ENCODE data around the gene EXOSC10.
"Not testable (repeated sequence)": the region's sequence is repeated elsewhere in the genome, so short reads cannot be mapped to it uniquely, and the experiment has no call there.

EXOSC10 gene

DNA sequence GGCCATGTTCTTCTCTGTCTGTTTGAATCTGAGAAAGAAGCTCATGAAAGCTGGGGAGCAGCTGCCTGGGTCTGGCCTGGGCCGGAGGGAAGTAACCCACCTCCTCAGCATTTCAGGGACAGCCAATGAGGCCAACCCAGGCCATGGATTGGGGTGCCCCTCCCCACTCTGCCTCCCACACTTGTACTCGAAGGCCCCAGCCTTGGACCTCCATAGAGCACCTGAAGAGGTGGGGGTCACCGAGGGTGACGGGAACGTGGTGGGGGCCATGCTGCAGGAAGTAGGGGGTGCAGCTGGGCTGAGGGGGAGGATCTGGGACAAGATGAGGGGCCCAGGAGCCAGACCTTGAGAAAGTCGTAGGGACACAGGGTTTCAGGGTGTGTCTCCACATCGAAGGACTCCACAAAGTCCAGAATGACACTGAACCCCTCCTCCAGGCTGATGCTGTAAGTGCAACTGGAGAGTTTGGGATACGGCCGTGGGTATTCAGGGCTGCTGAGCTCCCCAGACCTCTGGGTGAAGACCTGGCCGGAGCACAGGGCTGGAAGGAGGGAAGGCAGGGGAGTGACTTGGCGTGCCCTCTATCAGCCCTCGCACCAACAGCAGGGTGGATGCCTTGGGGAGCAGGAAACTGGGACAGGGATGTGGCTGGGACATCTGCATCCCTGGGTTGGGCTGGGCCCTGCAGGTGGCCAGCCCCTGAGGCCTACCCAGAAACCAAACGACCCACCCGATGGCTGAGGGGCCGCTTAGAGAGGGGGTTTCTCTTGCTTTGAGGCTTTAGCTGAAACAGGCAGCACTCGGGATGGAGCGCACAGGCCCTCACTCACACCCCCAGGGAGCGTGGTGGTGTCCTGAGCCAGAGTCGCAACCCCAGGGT, 56.4 kb downstream of the EXOSC10 start:
- no peak for DNase-seq

DNA sequence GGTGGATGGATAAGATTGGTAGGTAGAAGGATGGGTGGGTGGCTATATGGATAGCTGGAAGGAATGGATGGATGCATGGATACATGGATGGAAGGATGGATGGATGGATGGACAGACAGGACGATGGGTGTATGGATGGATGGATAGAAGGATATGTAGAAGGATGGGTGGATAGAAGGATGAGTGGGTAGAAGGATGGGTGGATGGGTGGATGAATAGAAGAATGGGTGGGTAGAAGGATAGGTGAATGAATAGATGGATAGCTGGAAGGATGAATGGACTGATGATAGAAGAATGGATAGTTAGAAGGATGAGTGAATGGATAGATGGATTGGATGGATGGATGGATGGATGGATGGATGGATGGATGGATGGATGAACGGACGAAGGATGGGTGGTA, 57.6 kb downstream of the EXOSC10 start:
- no peak for DNase-seq

DNA sequence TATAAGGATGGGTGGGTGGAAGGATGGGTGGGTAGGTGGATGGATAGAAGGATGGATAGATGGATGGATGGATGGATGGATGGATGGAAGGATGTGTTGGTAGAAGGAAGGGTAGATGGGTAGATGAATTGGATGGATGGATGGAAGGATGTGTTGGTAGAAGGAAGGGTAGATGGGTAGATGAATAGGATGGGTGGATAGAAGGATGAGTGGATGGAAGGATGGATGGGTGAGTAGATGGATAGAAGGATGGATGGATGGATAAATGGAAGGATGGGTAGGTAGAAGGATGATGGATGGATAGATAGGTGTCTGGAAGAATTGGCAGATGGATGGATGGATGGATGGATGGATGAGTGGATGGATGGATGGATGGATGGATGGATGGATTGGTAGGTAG, 58.6 kb downstream of the EXOSC10 start:
- no peak for DNase-seq

DNA sequence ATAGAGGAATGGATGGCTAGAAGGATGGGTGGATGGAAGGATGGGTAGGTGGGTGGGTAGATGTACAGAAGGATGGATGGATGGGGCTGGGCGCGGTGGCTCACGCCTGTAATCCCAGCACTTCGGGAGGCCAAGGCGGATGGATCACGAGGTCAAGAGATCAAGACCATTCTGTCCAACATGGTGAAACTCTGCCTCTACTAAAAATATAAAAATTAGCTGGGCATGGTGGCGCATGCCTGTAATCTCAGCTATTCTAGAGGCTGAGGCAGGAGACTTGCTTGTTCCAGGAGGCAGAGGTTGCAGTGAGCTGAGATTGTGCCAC, 59.6 kb downstream of the EXOSC10 start:
- DNase-seq, result not testable (repeated sequence)

DNA sequence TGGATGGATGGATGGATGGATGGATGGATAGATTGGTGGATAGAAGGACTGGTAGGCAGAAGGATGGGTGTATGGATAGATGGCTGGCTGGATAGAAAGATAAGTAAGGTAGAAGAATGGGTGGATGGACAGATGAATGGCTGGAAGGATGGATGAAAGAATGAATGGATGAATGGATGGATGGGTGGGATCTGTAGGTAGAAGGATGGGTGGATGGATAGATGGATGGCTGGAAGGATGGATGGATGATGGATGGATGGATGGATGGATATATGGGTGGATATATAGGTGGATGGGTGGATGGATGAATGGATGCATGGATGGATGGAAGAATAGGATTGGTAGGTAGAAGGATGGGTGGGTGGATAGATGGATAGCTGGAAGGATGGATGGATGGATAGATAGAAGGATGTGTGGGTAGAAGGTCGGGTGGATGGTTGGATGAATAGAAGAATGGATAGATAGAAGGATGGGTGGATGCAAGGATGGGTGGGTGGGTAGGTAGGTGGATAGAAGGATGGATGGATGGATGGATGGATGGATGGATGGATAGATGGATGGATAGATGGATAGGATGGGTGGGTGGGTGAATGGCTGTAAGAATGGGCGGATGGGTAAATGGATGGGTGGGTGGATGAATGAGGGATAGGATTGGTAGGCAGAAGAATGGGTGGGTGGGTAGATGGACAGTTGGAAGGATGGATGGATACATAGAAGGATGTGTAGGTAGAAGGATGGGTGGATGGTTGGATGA, 60.1 kb downstream of the EXOSC10 start:
- no peak for DNase-seq

DNA sequence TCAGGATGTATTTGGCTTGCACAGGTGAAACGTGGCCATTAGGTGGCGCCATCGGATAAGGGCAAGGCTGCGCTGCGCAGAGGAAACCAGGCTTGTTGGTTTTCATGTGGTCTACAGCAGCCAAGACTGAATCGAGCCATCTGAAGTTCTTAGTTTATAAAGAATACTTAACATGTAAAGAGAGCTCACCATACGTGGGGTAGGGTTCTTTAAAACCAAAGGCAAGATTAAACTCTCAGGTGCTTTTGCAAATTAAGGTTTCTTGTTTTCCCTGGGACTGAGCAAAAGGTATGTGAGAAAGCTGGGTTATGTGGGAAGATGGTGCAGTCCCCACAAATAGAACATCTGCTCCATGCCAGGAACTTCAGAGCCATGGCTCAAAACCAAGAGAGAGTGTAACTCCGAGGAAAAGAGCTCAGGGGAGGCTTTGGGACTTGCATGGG, 61.9 kb downstream of the EXOSC10 start:
- no peak for DNase-seq

DNA sequence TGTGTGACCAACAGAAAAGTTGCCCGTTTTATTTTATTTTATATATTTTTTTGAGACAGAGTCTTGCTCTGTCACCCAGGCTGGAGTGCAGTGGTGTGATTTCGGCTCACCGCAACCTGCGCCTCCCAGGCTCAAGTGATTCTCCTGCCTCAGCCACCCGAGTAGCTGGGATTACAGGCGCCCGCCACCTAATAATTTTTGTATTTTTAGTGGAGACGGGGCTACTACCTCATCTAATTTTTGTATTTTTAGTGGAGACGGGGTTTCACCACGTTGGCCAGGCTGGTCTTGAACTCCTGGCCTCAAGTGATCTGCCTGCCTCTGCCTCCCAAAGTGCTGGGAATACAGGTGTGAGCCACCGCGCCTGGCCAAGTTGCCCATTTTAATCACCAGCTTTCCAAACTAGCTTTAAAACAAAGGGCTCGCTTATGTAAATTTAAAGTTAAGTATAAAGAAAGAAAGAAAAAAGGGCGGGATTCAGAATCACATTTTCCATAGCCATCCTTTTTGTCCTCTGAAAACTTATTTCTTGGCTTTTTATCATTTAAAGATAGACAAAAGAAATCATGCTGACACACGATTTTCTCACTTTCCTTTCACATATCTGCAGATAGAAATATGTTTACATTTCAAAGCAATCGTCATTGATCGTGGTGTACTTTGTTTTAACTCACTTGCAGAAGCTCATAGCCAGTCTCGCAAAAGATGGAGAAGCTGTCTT, 62.5 kb downstream of the EXOSC10 start:
- not testable (repeated sequence) for DNase-seq

DNA sequence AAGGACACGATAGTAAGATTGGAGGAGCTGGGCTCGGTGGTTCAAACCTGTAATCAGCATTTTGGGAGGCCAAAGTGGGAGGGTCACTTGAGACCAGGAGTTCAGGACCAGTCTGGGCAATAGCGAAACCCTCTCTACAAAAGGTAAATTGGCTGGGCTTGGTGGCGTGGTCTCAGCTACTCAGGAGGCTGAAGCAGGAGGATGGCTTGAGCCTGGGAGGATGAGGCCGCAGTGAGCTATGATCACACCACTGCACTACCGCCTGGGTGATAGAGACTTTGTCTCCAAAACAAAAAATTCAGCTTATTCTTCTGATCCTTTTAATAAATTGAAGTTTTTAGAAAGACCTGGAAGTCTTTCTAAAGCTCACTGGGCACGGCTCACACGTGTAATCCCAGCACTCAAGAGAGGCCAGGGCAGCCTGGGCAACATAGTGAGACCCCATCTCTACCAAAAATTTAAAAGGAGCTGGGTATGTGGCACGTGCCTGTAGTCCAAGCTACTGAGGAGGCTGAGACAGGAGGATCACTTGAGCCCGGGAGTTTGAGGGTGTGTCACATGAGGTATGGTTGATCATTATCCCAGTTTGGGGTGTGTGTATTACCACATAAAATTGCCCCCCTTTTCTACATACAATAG, 67.9 kb downstream of the EXOSC10 start:
- no peak for DNase-seq

DNA sequence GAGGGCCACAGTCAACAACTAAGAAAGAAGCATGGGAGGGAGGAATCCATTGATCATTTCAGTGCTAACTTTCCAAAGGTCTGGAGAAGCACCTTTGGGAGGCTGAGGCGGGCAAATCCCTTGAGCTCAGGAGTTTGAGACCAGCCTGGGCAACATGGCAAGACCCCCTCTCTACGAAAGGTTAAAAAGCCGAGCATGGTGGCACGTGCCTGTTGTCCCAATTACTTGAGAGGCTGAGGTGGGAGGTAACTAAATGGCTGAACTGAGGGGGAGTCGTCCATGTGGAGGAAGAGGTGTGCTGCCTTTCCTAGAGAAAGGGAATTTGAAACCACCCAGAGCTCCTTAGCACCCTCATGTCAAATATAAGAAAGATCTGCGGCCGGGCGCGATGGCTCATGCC, 68.8 kb downstream of the EXOSC10 start:
- no peak for DNase-seq

DNA sequence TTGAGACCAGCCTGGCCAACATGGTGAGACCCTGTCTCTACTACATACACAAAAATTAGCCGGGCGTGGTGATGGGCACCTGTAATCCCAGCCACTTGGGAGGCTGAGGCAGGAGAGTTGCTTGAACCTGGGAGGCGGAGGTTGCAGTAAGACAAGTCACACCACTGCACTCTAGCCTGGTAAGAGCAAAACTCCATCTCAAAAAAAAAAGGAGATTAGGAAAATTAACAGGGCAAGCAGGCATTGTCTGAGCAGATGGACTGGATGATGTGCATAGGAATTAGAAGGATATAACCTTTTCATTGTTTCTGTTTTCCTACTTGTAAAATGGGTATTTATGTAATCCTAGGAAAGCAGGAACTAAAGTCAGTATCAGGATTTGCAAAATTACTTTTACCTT, 71.7 kb downstream of the EXOSC10 start:
- no peak for DNase-seq

DNA sequence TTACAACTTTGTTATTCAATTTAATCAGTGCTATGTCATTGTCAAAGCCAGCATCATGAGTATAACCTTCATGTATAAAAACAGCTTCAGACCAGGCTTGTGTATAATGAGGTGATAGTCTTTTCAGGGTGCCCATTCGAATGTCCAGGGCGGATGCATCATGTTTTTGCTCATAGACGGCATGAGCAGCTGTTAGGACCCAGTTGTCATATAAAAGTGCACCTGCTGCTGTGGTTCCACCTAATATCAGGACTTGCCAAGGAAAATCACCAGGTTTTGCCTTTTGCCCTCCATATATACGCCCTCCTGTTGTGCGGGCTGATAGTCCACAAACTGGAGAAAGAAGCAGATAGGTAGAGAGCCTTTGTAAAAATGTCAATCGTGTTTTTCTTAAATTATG, 72.4 kb downstream of the EXOSC10 start:
- no peak for DNase-seq

DNA sequence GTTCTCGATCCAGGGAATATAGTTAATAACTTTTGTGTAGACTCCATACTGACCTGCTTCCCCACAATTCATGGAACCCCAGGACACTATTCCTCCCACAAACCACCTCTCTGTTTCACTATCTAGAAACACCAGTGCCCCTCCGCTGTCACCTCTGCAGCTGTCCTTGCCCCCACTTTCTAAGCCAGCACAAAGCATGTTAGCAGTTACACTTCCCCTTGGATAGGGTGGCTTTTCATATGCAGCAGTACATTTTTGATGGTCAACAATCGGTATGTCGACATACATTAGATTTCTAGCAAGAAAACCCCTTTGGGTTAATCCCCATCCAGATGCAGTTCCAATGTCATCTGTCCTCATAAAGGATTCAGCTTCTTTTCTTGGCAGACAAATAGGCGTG, 72.8 kb downstream of the EXOSC10 start:
- DNase-seq, result no peak

DNA sequence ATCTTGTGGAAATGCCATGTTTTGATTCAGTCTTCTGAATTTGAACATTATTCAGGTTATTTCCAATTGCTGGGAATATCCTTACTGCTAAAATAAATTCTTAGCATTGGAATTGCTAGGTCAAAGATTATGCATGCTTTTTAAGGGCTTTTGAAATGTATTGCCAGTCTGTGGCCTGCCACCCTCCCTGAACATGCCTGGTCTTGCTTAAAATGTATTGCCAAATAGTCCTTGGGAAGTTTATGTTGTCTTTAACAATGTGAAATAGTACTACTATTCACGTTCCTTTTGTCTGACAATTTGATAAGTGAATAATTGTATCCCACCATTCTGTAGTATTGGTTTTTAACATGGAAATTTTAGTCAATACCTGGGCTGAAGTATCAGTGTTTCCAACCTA, 73.6 kb downstream of the EXOSC10 start:
- DNase-seq, result no peak

DNA sequence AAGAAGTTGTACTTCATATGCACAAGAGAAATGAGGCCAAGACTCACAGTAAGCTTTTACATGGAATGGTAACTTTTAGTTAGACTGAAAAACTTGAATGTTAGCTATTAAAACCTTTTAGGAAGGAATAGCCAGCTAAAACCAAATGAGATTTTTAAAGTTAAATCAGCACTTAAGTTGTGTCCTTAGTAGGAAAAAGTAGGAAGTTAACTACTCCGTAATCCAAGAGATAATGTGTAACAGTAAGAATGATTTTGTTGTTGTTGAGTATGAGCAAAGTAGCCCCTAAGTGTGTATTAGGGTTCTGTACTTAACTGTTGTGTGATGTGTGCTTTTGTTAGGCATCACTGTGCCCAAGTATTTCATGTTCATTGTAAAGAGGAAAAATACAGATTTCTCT, 74.1 kb downstream of the EXOSC10 start:
- no peak for DNase-seq

DNA sequence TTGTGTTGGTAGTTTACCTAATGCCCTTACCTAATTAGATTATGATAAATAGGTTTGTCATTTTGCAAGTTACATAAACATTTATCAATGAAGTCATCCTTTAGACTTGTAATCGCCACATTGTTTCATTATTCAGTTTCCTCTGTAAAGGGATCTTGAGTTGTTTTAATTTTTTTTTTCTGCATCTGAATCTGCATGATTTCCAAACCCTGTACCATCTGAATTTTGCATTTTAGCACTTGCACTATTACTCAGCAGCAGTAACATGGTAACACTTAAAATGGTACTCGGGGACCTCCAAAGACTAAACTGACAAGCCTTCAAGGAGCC, 74.8 kb downstream of the EXOSC10 start:
- no peak for DNase-seq

DNA sequence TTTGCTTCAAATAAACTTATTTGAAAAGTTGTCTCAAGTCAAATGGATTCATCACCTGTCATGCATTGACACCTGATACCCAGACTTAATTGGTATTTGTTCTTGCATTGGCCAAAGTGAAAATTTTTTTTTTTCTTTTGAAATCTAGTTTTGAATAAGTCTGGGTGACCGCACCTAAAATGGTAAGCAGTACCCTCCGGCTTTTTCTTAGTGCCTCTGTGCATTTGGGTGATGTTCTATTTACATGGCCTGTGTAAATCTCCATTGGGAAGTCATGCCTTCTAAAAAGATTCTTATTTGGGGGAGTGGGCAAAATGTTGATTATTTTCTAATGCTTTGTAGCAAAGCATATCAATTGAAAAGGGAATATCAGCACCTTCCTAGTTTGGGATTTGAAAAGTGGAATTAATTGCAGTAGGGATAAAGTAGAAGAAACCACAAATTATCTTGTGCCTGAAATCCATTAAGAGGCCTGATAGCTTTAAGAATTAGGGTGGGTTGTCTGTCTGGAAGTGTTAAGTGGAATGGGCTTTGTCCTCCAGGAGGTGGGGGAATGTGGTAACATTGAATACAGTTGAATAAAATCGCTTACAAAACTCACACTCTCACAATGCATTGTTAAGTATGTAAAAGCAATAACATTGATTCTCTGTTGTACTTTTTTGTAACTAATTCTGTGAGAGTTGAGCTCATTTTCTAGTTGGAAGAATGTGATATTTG, 75.4 kb downstream of the EXOSC10 start:
- DNase-seq, result no peak

DNA sequence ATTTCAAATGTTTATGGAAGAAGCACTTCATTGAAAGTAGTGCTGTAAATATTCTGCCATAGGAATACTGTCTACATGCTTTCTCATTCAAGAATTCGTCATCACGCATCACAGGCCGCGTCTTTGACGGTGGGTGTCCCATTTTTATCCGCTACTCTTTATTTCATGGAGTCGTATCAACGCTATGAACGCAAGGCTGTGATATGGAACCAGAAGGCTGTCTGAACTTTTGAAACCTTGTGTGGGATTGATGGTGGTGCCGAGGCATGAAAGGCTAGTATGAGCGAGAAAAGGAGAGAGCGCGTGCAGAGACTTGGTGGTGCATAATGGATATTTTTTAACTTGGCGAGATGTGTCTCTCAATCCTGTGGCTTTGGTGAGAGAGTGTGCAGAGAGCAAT, 76.5 kb downstream of the EXOSC10 start:
- no peak for DNase-seq

DNA sequence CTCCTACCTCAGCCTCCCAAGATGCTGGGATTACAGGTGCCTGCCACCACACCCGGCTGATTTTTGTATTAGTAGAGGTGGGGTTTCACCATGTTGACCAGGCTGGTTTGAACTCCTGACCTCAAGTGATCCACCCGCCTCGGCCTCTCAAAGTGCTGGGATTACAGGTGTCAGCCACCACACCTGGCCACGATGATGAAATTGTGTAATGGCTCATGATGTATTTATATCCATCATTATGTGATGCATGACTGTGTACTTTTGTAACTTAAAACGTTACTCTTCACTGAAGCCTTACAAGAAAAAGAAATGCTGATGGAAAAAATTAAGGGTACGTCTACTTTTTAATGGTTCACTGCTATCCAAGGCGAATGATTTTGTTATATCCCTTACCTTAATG, 79.7 kb downstream of the EXOSC10 start:
- DNase-seq, result no peak

DNA sequence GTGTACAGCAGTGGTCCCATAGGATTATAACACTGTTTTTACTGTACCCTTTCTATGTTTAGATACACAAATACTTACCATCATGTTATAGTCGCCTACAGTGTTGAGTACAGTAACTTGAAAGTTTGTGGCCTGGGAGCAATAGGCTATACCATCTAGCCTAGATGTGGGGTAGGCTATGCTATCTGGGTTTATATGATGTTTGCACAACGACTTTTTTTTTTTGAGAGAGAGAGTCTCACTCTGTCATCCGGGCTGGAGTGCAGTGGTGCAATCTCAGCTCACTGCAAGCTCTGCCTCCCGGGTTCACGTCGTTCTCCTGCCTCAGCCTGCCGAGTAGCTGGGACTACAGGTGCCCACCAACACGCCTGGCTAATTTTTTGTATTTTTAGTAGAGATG, 80.3 kb downstream of the EXOSC10 start:
- not testable (repeated sequence) for DNase-seq

All from activated gamma-delta T cell (primary cell).